HepG2 (cell line): Measurements from ENCODE around the gene RAPGEF6. TPM values are rescaled to one million over a fixed set of nuclear protein-coding genes. Genes with fewer than 3 reads are reported as not detected.

Experiments
- ATAC-seq: fragments of 200-7000 bp; cut with Tn5 transposase; 3 replicates; pipeline ENCODE4 v1.9.1; 2020; ENCODE audit warnings: mild to moderate bottlenecking, moderate library complexity
- BruUV-seq: library from RNA; stranded (reverse); fragments of 400-500 nt; replicated peaks from 2 replicates; lab custom pipeline; 2021; lab: Mats Ljungman, UMichigan
- CTCF ChIA-PET: fragments of 300-600 bp; formaldehyde crosslinking; extraction: SDS; loops from one replicate; lab custom pipeline; 2021; ENCODE audit warnings: low total read pairs, inconsistent platforms, low intra/inter-chr PET ratio; lab: Yijun Ruan, JAX
- POLR2A ChIA-PET: fragments of 350-600 bp; sonication (Branson Sonifier 250); formaldehyde crosslinking; loops from one replicate; lab custom pipeline; 2020; ENCODE audit warnings: antibody characterized with exemption, inconsistent platforms; lab: Yijun Ruan, JAX
- DNase-seq: peaks from one replicate; pipeline ENCODE4 v3.0.0-alpha.2; 2015; ENCODE audit warnings: low spot score
- FAIRE-seq: peaks from 3 replicates; lab custom pipeline; 2011; peaks lifted over from hg19 to GRCh38; lab: Jason Lieb, UNC
- H2AFZ ChIP-seq: one replicate; pipeline ENCODE4 v1.6.1; 2011; ENCODE audit warnings: low read length, inconsistent platforms
- H3K27ac ChIP-seq: fragments of 300-600 bp; 3 replicates; pipeline ENCODE4 v1.8.0; 2011; ENCODE audit warnings: mixed run types, mild to moderate bottlenecking, mixed read lengths, low read length, inconsistent platforms; ENCODE audit not compliant: insufficient read depth; ENCODE audit errors: extremely low read length
- H3K27me3 ChIP-seq, 2 experiments: fragments of 200-600 bp in 1 of 2; 2 replicates in 1 of 2; 3 replicates in 1 of 2; pipeline versions ENCODE4 v1.6.0 to v1.8.0; 2011; ENCODE audit warnings: low read length in 2 of 2, mild to moderate bottlenecking in 2 of 2, moderate library complexity in 2 of 2, inconsistent platforms in 1 of 2; ENCODE audit not compliant: insufficient read depth in 2 of 2, control insufficient read depth in 1 of 2
- H3K36me3 ChIP-seq, 2 experiments: fragments of 200-600 bp in 1 of 2; replicated peaks in 1 of 2; 2 replicates in 1 of 2; 3 replicates in 1 of 2; pipeline versions ENCODE4 v1.5.1 to v1.8.0; 2011; ENCODE audit warnings: low read length in 2 of 2, inconsistent platforms in 1 of 2; ENCODE audit not compliant: insufficient read depth in 2 of 2, control insufficient read depth in 1 of 2
- H3K4me1 ChIP-seq: 2 replicates; pipeline ENCODE4 v1.5.1; 2012; ENCODE audit warnings: low read length, inconsistent platforms; ENCODE audit not compliant: insufficient read depth
- H3K4me2 ChIP-seq: 2 replicates; pipeline ENCODE4 v1.6.0; 2011; ENCODE audit warnings: low read depth, low read length, inconsistent platforms
- H3K4me3 ChIP-seq, 3 experiments: fragments of 200-600 bp in 1 of 3; sonication (generic), shearing (Covaris generic) in 1 of 3; replicated peaks in 1 of 3; 2 replicates each; pipeline ENCODE4 v1.5.1; 2011 to 2016; ENCODE audit warnings: low read length in 3 of 3, inconsistent platforms in 2 of 3, low read depth in 2 of 3, mild to moderate bottlenecking in 2 of 3, control low read depth in 1 of 3, mixed read lengths in 1 of 3; ENCODE audit not compliant: insufficient read depth in 1 of 3
- H3K79me2 ChIP-seq: one replicate; pipeline ENCODE4 v1.6.1; 2011; ENCODE audit warnings: low read length, inconsistent platforms; ENCODE audit not compliant: insufficient read depth
- H3K9ac ChIP-seq: 2 replicates; pipeline ENCODE4 v1.6.0; 2011; ENCODE audit warnings: mild to moderate bottlenecking, low read depth, low read length, inconsistent platforms; ENCODE audit not compliant: insufficient read depth
- H3K9me3 ChIP-seq: 2 replicates; pipeline ENCODE4 v1.5.1; 2012; ENCODE audit warnings: mild to moderate bottlenecking, low read length
- H4K20me1 ChIP-seq: 2 replicates; pipeline ENCODE4 v1.6.0; 2011; ENCODE audit warnings: inconsistent platforms, mild to moderate bottlenecking, low read length, moderate library complexity; ENCODE audit not compliant: insufficient read depth
- BCLAF1 ChIP-seq: fragments of 450-650 bp; IDR thresholded peaks from 2 replicates; pipeline ENCODE4 v1.6.1; 2017; ENCODE audit warnings: mild to moderate bottlenecking
- EED ChIP-seq: sonication (generic); formaldehyde crosslinking; IDR thresholded peaks from 2 replicates; pipeline ENCODE4 v1.5.0; 2020; ENCODE audit warnings: mild to moderate bottlenecking, missing genetic modification reagents
- FLYWCH1 ChIP-seq: sonication (generic); formaldehyde crosslinking; IDR thresholded peaks from 2 replicates; pipeline ENCODE4 v1.8.1; 2023; ENCODE audit warnings: mild to moderate bottlenecking, missing genetic modification reagents
- NFE2L2 ChIP-seq: fragments of 150-350 bp; IDR thresholded peaks from 2 replicates; pipeline ENCODE4 v1.6.1; 2014; ENCODE audit warnings: low read length
- POLR2G ChIP-seq: fragments of 200-400 bp; formaldehyde crosslinking; IDR thresholded peaks from 2 replicates; pipeline ENCODE4 v1.6.1; 2018; ENCODE audit warnings: mild to moderate bottlenecking, low read depth, low read length, moderate library complexity
- PRDM15 ChIP-seq: sonication (generic); formaldehyde crosslinking; IDR thresholded peaks from 2 replicates; pipeline ENCODE4 v1.4.0; 2020; ENCODE audit warnings: missing genetic modification reagents
- RAD21 ChIP-seq: fragments of 450-650 bp; formaldehyde crosslinking; IDR thresholded peaks from 2 replicates; pipeline ENCODE4 v1.5.0; 2020; ENCODE audit warnings: mild to moderate bottlenecking
- ZNF879 ChIP-seq: sonication (generic); formaldehyde crosslinking; IDR thresholded peaks from 2 replicates; pipeline ENCODE4 v1.8.1; 2023; ENCODE audit warnings: missing genetic modification reagents
- WGBS: methylation state at CpG from one replicate; pipeline ENCODE4 v1.1.6; 2017; ENCODE audit warnings: low lambda C conversion rate; 5-methylcytosine and 5-hydroxymethylcytosine counted together
- in situ Hi-C: cut with HindIII; loops from 2 replicates; pipeline ENCODE4 v1.10.0; 2017; ENCODE audit warnings: low pct_unique_long_range_greater_than_20kb; ENCODE audit not compliant: extremely low pct_ligation_motif_present
- intact Hi-C: fragments of 100-400 bp; cut with micrococcal nuclease; formaldehyde crosslinking; loops from one replicate; pipeline ENCODE4 v1.10.0; 2022; ENCODE audit not compliant: unreplicated experiment
- polyA plus RNA-seq, 8 experiments: library from polyadenylated mRNA; depleted of rRNA in 3 of 8; stranded (reverse) in 7 of 8; unstranded in 1 of 8; fragments of >200 nt; fragmentation: Illumina TruSeq in 4 of 8; extraction: Trizol in 4 of 8; gene quantifications; 2 replicates each; pipeline versions ENCODE4 v1.2.1 to v1.2.3, GENCODE V29; 2011 to 2016; ENCODE audit warnings: low read depth in 4 of 8, missing spikeins in 1 of 8, mixed read lengths in 1 of 8; ENCODE audit not compliant: insufficient read depth in 1 of 8
- total RNA-seq, 5 experiments: library from RNA; depleted of rRNA; stranded (reverse); fragments of >200 nt; fragmentation: Illumina TruSeq; extraction: Trizol; gene quantifications; 2 replicates each; pipeline ENCODE4 v1.2.3, GENCODE V29; 2016; ENCODE audit warnings: low read depth in 1 of 5
- TF ChIP-seq, protein P1 (sequence below): sonication (generic); formaldehyde crosslinking; IDR thresholded peaks from 2 replicates; pipeline ENCODE4 v1.4.0; 2020; ENCODE audit warnings: missing genetic modification reagents, borderline replicate concordance
- TF ChIP-seq, protein P2 (sequence below): sonication (generic); formaldehyde crosslinking; IDR thresholded peaks from 2 replicates; pipeline ENCODE4 v1.5.0; 2020; ENCODE audit warnings: missing genetic modification reagents

RAPGEF6 gene
- total and polyA plus RNA-seq, 2 of the 13 experiments (the other 11 are each of a cell fraction or from before 2014, with no cell fraction given): 7.7 to 24.6 TPM

GRCh38 chr5:131436081-131436480, 198.9 kb downstream of the RAPGEF6 start:
- POLR2A ChIA-PET: no interaction called here
- no peak for FAIRE-seq
- 96% methylated on average over 2 of the region's 2 CpGs for WGBS

More at GRCh38 chr5:131436081-131436480, 198.9 kb downstream of the RAPGEF6 start:
- intact Hi-C loops: no loop called here
- no peak overlapping the region for H3K27ac ChIP-seq
- in situ Hi-C loops: loop anchor here (25.0 kb wide), 1 partner anchor 576 kb away; the partner anchor contains the start of gene ACSL6
- H3K4me1 ChIP-seq: no peaks in the 10 kb centered on the region
- CTCF ChIA-PET: no interaction called here
- no peaks in the 10 kb centered on the region for H3K9me3 ChIP-seq
- H3K79me2 ChIP-seq: no peaks in the 10 kb centered on the region
- no peak overlapping the region for H3K4me2 ChIP-seq
- H4K20me1 ChIP-seq: no peaks in the 10 kb centered on the region
- ATAC-seq (no peak), DNase-seq (no peak)
- H3K9ac ChIP-seq: no peak overlapping the region
- BruUV-seq: no TSS peak
- H3K27me3 ChIP-seq: no peaks in the 10 kb centered on the region
- H3K4me3 ChIP-seq: no peak overlapping the region
- TF ChIP-seq PRDM15 (CRISPR knock-in tag): no peak
- TF ChIP-seq POLR2G: no peak
- no peak for TF ChIP-seq EED (CRISPR knock-in tag)
- no peak for TF ChIP-seq RAD21 (CRISPR knock-in tag)
- TF ChIP-seq, protein P1, sequence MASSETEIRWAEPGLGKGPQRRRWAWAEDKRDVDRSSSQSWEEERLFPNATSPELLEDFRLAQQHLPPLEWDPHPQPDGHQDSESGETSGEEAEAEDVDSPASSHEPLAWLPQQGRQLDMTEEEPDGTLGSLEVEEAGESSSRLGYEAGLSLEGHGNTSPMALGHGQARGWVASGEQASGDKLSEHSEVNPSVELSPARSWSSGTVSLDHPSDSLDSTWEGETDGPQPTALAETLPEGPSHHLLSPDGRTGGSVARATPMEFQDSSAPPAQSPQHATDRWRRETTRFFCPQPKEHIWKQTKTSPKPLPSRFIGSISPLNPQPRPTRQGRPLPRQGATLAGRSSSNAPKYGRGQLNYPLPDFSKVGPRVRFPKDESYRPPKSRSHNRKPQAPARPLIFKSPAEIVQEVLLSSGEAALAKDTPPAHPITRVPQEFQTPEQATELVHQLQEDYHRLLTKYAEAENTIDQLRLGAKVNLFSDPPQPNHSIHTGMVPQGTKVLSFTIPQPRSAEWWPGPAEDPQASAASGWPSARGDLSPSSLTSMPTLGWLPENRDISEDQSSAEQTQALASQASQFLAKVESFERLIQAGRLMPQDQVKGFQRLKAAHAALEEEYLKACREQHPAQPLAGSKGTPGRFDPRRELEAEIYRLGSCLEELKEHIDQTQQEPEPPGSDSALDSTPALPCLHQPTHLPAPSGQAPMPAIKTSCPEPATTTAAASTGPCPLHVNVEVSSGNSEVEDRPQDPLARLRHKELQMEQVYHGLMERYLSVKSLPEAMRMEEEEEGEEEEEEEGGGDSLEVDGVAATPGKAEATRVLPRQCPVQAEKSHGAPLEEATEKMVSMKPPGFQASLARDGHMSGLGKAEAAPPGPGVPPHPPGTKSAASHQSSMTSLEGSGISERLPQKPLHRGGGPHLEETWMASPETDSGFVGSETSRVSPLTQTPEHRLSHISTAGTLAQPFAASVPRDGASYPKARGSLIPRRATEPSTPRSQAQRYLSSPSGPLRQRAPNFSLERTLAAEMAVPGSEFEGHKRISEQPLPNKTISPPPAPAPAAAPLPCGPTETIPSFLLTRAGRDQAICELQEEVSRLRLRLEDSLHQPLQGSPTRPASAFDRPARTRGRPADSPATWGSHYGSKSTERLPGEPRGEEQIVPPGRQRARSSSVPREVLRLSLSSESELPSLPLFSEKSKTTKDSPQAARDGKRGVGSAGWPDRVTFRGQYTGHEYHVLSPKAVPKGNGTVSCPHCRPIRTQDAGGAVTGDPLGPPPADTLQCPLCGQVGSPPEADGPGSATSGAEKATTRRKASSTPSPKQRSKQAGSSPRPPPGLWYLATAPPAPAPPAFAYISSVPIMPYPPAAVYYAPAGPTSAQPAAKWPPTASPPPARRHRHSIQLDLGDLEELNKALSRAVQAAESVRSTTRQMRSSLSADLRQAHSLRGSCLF (CRISPR knock-in tag): no peak
- no peak for TF ChIP-seq BCLAF1
- TF ChIP-seq FLYWCH1 (CRISPR knock-in tag): no peak
- TF ChIP-seq, protein P2, sequence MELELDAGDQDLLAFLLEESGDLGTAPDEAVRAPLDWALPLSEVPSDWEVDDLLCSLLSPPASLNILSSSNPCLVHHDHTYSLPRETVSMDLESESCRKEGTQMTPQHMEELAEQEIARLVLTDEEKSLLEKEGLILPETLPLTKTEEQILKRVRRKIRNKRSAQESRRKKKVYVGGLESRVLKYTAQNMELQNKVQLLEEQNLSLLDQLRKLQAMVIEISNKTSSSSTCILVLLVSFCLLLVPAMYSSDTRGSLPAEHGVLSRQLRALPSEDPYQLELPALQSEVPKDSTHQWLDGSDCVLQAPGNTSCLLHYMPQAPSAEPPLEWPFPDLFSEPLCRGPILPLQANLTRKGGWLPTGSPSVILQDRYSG (CRISPR knock-in tag): no peak
- TF ChIP-seq NFE2L2: no peak
- TF ChIP-seq ZNF879: no peak
- TF ChIP-seq, all 625 proteins: peak for 0
- no peak overlapping the region for H2AFZ ChIP-seq
- H3K36me3 ChIP-seq: peaks cover 14 to 80% of the 10 kb centered on the region in 2 experiments; a peak in 4 of 5 replicates
